HG03064 (cell line): Measurements from ENCODE around the gene SLC11A1.

ENCODE experiments used
- ATAC-seq: cut with Tn5 transposase; IDR thresholded peaks from one replicate; pipeline ENCODE4 v1.9.1; 2021; ENCODE audit warnings: low read depth; ENCODE audit not compliant: unreplicated experiment

SLC11A1 gene

DNA sequence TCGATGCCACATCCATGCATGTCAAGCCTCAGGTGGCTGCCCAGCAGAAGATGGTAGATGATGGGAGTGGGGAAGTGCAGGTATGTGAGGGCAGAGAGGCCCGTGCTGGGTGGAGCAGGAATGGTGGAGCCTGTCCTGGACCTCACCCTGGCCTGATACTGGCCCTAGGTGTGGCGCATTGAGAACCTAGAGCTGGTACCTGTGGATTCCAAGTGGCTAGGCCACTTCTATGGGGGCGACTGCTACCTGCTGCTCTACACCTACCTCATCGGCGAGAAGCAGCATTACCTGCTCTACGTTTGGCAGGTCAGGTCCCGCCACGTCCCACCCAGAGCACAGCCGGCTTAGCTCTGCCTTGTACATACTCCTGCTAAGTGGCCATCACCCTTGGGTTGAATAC lies 49.8 kb downstream of the SLC11A1 start:
- ATAC-seq, result no peak

DNA sequence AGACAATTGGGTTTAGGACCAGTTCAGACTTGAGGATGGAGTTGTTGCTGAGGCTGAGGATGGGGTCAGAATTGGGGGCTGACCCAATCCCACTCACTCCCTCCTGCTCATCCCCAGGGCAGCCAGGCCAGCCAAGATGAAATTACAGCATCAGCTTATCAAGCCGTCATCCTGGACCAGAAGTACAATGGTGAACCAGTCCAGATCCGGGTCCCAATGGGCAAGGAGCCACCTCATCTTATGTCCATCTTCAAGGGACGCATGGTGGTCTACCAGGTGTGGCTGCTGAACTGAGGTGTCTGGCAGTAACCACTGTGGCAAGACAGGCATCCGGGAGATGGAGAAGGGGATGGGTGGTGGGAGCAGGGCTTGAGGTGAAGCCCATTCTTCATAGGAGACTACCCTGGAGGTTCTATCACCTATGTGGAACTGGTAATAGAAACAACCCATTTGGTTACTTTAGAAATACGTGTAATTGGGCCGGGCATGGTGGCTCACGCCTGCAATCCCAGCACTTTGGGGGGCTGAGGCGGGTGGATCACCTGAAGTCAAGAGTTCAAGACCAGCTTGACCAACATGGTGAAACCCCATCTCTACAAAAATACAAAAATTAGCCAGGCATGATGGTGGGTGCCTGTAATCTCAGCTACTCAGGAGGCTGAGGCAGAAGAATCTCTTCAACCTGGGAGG lies 50.7 kb downstream of the SLC11A1 start:
- no peak for ATAC-seq

DNA sequence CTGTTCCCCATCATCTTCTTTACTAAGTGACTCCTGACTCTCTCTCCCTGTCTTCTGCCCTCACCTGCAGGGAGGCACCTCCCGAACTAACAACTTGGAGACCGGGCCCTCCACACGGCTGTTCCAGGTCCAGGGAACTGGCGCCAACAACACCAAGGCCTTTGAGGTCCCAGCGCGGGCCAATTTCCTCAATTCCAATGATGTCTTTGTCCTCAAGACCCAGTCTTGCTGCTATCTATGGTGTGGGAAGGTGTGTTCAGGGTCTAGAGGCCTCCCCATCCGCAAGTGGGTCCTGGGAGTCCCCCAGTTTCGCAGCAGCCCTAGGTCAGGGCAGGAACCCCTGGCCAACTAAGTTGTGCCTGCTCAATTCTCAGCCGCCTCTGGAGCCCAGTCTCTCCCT lies 52.4 kb downstream of the SLC11A1 start:
- no peak for ATAC-seq

DNA sequence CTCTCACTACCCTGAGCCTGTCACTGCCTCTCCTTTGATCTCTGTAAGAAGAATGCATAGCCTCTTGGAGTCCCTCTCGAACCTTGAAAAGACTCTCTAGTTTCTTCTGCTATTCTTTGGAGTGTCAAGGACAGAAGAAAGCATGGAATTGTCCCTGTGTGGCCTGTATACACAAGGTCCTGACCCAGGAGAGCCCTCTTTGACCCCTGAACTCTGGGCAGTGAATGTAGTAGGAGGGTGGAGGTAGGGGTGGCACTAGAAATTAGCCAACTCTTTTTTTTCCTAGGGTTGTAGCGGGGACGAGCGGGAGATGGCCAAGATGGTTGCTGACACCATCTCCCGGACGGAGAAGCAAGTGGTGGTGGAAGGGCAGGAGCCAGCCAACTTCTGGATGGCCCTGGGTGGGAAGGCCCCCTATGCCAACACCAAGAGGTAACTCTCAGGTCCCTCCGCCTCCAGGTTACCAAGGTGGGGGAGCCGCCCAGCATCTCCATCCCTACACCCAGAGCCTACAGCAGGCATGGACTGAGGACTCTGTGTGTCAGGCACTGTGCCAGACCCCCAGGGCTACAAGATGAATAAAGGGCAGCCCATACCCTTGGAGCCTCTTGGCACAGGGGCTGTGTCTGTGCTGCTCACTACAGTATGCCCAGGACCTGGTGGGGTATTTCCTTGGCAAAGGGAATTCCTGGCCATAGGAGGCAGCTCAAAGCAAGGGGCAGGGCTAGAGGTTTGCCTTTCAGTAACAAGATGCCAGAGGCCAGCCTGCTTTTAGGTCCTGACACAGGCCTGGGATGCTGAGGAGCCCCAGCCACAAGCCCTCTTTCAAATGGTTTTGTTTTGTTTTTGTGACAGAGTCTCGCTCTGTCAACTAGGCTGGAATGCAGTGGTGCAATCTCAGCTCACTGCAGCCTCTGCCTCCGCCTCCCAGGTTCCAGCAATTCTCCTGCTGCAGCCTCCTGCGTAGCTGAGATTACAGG lies 53.2 kb downstream of the SLC11A1 start:
- ATAC-seq, result no peak

DNA sequence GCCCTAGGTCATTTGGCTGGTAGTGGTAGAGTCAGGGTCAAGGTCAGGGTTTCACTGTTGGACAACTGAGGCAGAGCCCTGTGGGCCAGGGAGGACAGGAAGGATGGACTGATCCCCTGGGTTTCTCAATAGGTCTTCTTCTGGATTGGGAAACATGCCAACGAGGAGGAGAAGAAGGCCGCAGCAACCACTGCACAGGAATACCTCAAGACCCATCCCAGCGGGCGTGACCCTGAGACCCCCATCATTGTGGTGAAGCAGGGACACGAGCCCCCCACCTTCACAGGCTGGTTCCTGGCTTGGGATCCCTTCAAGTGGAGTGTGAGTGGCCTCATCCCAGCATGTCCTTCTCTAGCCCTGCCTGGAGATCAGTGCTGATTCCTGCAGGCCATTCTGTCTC lies 54.9 kb downstream of the SLC11A1 start:
- ATAC-seq, result no peak

DNA sequence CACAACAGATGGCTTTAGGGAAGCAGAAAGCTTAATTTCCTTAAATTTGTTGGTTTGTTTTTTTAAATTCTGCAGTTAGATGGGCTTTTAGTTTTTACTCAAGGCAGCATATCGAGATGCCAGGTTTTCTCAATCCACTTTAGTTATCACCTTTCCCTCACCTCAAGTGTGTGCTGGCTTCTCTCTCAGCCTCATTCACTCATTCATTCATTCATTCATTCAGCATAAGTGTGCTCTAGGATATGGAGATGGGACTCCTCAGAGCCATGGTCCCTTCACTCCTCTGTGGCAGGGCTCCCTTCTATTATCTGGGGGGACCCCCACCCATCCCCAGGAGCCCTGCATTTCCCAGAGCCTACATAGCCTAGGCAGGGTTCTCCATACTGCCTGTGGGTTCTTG lies 55.9 kb downstream of the SLC11A1 start:
- no peak for ATAC-seq

DNA sequence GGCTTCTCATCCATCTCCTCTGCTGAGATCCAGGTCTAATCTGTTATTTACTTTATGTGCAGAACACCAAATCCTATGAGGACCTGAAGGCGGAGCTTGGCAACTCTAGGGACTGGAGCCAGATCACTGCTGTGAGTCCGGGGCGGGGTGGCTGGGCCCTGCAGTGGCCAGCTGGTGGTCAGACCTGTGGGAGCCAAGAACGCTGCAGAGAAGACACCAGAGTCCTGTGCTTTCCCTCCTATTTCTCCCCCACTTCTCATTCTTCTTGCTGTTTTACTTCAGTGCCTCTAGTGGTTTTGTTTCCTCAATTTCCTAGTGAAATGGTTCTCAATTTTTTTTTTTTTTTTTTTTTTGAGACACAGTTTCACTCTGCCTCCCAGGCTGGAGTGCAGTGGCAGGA lies 56.5 kb downstream of the SLC11A1 start:
- ATAC-seq, result no peak

DNA sequence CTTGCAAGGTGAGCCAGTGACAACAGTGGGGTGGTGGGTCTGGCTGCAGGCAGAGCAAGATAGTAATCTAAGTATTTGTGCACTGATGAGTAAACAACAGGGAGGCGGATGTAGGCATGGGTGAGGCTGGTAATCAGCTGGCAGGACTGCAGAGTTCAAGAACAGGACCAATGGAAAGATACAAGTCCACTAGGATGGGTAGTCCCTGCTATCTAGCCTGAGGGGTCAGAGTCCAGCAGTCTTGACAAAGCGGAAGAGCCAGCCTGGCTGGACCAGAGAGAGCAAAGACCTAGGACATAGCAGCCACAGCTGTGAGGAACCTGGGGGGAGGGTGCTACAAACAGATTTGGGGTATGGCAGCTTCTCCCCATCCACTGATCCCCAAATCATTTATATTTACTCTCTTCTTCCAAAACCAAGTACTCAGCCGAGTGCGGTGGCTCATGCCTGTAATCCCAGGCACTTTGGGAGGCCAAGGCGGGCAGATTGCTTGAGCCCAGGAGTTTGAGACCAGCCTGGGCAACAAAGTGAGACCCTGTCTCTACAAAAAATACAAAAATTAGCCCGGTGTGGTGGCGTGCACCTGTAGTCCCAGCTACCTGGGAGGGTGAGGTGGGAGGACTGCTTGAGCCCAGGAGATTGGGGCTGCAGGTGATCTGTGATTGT lies 62.8 kb downstream of the SLC11A1 start:
- ATAC-seq, result no peak

DNA sequence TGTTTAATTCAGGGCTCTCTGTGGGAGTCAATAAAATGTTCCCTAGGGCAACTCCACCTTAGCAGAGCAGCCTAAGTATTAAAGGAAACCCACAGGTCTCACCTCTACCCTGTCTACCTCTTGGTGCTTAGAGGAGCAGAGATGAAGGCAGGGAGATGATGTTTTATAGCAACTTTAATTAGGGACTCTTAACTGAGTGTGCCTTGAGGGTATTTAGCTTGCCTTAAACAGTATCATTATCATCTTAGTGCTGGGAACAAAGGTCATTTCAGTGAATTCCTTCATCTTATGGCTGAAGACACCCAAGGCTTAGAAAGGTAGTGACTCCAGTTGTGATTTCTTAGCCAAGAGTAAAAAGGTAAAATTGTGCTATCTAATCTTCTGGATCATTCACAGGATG lies 63.5 kb downstream of the SLC11A1 start:
- no peak for ATAC-seq
